Measurements from ENCODE around the gene DICER1.

DICER1 gene

GRCh38 chr14:95067526-95067925 lies 89.8 kb downstream of the DICER1 start:
- no peaks in the 10 kb centered on the region for H3K4me1 ChIP-seq (ENCODE audit: insufficient read depth, low read length)
- H3K79me2 ChIP-seq (ENCODE audit: insufficient read depth, low read length), result no peaks in the 10 kb centered on the region
- H3K4me2 ChIP-seq (ENCODE audit: insufficient read depth, low read length), result no peak overlapping the region
- H3K27ac ChIP-seq (ENCODE audit: low read length), result no peak overlapping the region
- no peaks in the 10 kb centered on the region for H3K36me3 ChIP-seq (ENCODE audit: insufficient read depth, low read length)
- H3K9me3 ChIP-seq (ENCODE audit: insufficient read depth, low read length, severe bottlenecking), result no peaks in the 10 kb centered on the region
- no peaks in the 10 kb centered on the region for H3K27me3 ChIP-seq (ENCODE audit: insufficient read depth, low read length, poor library complexity)
- no peak overlapping the region for H2AFZ ChIP-seq (ENCODE audit: low read depth, low read length)
- H3K4me3 ChIP-seq (ENCODE audit: low read depth in 1 of 2, low read length in 2 of 2), result no peak overlapping the region
- ATAC-seq (ENCODE audit: insufficient read depth, low read depth) (no peak), DNase-seq (no peak)
- TF ChIP-seq EZH2 (IDR thresholded peaks at IDR 0.05; ENCODE audit: borderline replicate concordance, low read depth, low read length, severe bottlenecking), result no peak
- no peak for TF ChIP-seq CTCF (IDR thresholded peaks at IDR 0.05; ENCODE audit: borderline replicate concordance, extremely low read depth, low read length, poor library complexity, severe bottlenecking)
- no peaks in the 10 kb centered on the region for H4K20me1 ChIP-seq (ENCODE audit: insufficient read depth, low read length)
- no peak overlapping the region for H3K9ac ChIP-seq (ENCODE audit: low read depth, low read length)

GRCh38 chr14:95066427-95066986 lies 90.8 kb downstream of the DICER1 start:
- Histone ChIP-seq H3K9ac (ENCODE audit: low read depth, low read length) (no peak overlapping the region), H3K36me3 (ENCODE audit: insufficient read depth, low read length) (no peaks in the 10 kb centered on the region), H2AFZ (ENCODE audit: low read depth, low read length) (no peak overlapping the region), H3K9me3 (ENCODE audit: insufficient read depth, low read length, severe bottlenecking) (no peaks in the 10 kb centered on the region), H4K20me1 (ENCODE audit: insufficient read depth, low read length) (no peaks in the 10 kb centered on the region), H3K79me2 (ENCODE audit: insufficient read depth, low read length) (no peaks in the 10 kb centered on the region), H3K4me3 (ENCODE audit: low read depth in 1 of 2, low read length in 2 of 2) (no peak overlapping the region), H3K27me3 (ENCODE audit: insufficient read depth, low read length, poor library complexity) (no peaks in the 10 kb centered on the region), H3K4me1 (ENCODE audit: insufficient read depth, low read length) (peaks cover under 1% of the 10 kb centered on the region; the same call in 1 of the 2 replicates), H3K4me2 (ENCODE audit: insufficient read depth, low read length) (no peak overlapping the region), H3K27ac (ENCODE audit: low read length) (no peak overlapping the region)
- TF ChIP-seq EZH2 (IDR thresholded peaks at IDR 0.05; ENCODE audit: borderline replicate concordance, low read depth, low read length, severe bottlenecking) (no peak), CTCF (IDR thresholded peaks at IDR 0.05; ENCODE audit: borderline replicate concordance, extremely low read depth, low read length, poor library complexity, severe bottlenecking) (no peak)
- ATAC-seq (ENCODE audit: insufficient read depth, low read depth), result no peak
- no peak for DNase-seq

GRCh38 chr14:95065411-95065810 lies 91.9 kb downstream of the DICER1 start:
- no peak for ATAC-seq (ENCODE audit: insufficient read depth, low read depth)
- H3K9ac ChIP-seq (ENCODE audit: low read depth, low read length), result no peak overlapping the region
- no peak overlapping the region for H3K4me2 ChIP-seq (ENCODE audit: insufficient read depth, low read length)
- no peaks in the 10 kb centered on the region for H3K27me3 ChIP-seq (ENCODE audit: insufficient read depth, low read length, poor library complexity)
- no peak overlapping the region for H2AFZ ChIP-seq (ENCODE audit: low read depth, low read length)
- H3K9me3 ChIP-seq (ENCODE audit: insufficient read depth, low read length, severe bottlenecking), result no peaks in the 10 kb centered on the region
- H4K20me1 ChIP-seq (ENCODE audit: insufficient read depth, low read length), result no peaks in the 10 kb centered on the region
- H3K27ac ChIP-seq (ENCODE audit: low read length), result no peak overlapping the region
- no peaks in the 10 kb centered on the region for H3K79me2 ChIP-seq (ENCODE audit: insufficient read depth, low read length)
- H3K4me1 ChIP-seq (ENCODE audit: insufficient read depth, low read length), result peaks cover 11% of the 10 kb centered on the region
- H3K4me3 ChIP-seq (ENCODE audit: low read depth in 1 of 2, low read length in 2 of 2), result no peak overlapping the region
- no peaks in the 10 kb centered on the region for H3K36me3 ChIP-seq (ENCODE audit: insufficient read depth, low read length)
- DNase-seq, result no peak
- no peak for TF ChIP-seq EZH2 (IDR thresholded peaks at IDR 0.05; ENCODE audit: borderline replicate concordance, low read depth, low read length, severe bottlenecking)
- no peak for TF ChIP-seq CTCF (IDR thresholded peaks at IDR 0.05; ENCODE audit: borderline replicate concordance, extremely low read depth, low read length, poor library complexity, severe bottlenecking)

Data from DND-41 (cell line).